ENCODE measurements around the gene CASP7.

CASP7 gene

DNA sequence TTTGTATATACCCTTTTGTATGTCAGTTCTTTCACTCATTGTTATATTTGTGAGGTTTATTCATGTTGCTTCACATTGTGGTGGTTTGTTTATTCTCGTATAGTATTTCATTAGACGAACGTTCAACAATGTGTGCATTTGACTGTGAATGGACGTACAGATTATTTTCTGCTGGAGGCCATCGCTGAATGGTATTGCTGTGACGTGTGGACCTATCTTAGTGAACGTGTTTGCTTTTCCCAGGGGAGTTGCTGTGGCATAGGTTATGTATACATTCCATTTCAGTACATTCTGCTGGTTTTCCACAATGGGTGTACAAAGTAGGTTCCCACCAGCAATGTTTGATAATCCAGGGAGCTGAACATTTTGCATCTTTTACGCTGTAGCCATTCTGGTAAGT, 40.7 kb downstream of the CASP7 start:
- DNase-seq (ENCODE audit: insufficient read length, low spot score) = no peak
- FAIRE-seq = no peak
- TF ChIP-seq, protein P1, sequence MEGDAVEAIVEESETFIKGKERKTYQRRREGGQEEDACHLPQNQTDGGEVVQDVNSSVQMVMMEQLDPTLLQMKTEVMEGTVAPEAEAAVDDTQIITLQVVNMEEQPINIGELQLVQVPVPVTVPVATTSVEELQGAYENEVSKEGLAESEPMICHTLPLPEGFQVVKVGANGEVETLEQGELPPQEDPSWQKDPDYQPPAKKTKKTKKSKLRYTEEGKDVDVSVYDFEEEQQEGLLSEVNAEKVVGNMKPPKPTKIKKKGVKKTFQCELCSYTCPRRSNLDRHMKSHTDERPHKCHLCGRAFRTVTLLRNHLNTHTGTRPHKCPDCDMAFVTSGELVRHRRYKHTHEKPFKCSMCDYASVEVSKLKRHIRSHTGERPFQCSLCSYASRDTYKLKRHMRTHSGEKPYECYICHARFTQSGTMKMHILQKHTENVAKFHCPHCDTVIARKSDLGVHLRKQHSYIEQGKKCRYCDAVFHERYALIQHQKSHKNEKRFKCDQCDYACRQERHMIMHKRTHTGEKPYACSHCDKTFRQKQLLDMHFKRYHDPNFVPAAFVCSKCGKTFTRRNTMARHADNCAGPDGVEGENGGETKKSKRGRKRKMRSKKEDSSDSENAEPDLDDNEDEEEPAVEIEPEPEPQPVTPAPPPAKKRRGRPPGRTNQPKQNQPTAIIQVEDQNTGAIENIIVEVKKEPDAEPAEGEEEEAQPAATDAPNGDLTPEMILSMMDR (IDR thresholded peaks at IDR 0.05; ENCODE audit: insufficient read depth, missing control alignments) = no peak

DNA sequence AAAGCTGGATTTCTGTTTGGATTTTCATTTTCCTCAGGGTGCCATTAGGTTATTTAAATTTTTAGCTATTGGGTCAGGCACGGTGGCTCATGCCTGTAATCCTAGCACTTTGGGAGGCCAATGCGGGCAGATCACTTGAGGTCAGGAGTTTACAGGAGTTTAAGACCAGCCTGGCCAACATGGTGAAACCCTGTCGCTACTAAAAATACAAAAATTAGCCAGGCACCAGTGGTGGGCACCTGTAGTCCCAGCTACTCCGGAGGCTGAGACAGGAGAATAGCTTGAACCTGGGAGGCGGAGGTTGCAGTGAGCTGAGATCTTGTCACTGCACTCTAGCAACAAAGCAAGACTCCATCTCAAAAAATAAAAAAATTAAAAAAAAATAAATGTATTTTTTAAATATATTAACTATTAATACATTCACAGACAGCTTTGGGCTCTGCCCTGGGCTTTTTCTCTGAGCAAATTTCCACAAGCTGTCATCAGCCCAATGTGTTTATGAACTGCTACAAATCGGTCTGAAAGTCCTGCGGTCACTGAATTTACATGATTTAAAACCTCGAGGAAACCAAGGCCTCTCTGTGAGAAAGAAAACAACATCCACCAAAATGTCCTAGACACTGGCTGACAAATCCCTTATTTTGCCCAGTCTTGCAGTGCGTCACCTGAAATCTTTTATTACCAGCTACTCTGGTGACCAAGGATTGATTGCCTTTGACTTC, 52.6 kb downstream of the CASP7 start:
- FAIRE-seq = no peak
- TF ChIP-seq, protein P1 (IDR thresholded peaks at IDR 0.05; ENCODE audit: insufficient read depth, missing control alignments) = no peak
- no peak for DNase-seq (ENCODE audit: insufficient read length, low spot score)

- TF ChIP-seq, protein P1 (IDR thresholded peaks at IDR 0.05; ENCODE audit: insufficient read depth, missing control alignments) = no peak
- DNase-seq (ENCODE audit: insufficient read length, low spot score) = no peak
- FAIRE-seq = no peak
Observed at GRCh38 chr10:113732966-113733365, 53.3 kb downstream of the CASP7 start.

DNA sequence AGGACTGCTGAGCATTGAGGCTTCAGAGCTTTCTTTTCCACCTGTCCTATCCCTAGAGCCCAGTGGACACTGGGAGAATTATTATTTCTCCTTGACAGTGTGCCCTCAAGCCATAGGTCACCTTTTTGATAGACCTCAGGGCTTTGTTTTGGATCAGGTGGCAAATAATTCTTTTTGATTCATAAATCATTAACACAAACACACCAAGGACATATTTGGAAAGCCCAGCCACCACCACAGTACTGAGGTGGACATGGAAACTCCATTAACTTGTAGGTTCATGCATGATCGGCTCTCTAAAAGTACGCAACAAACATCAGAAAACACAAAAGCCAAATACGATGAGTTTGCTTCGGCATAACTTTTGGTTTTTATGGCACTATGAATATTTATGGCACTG, 53.9 kb downstream of the CASP7 start:
- TF ChIP-seq, protein P1 (IDR thresholded peaks at IDR 0.05; ENCODE audit: insufficient read depth, missing control alignments) = no peak
- DNase-seq (ENCODE audit: insufficient read length, low spot score) (no peak), FAIRE-seq (no peak)

DNA sequence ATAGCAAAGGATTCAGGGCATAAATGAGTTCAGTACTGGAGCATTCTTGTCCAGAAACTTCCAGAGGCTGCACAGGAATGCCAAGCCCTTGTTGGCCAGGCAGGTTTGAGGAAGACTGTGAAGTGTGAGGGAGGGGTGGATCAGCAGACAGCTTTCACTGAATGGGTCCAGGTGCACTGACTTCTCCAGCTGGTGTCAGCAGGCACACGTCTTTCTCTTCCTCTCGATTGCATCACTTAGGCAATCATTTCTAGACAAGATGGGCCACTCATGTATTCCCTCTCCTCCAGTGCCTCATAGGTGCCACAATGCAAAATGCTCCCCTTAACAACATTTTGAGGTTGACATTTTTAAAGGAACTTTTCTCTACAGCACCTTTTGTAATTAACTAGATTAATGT, 56.2 kb downstream of the CASP7 start:
- TF ChIP-seq, protein P1 (IDR thresholded peaks at IDR 0.05; ENCODE audit: insufficient read depth, missing control alignments) = no peak
- DNase-seq (ENCODE audit: insufficient read length, low spot score) (no peak), FAIRE-seq (no peak)

DNA sequence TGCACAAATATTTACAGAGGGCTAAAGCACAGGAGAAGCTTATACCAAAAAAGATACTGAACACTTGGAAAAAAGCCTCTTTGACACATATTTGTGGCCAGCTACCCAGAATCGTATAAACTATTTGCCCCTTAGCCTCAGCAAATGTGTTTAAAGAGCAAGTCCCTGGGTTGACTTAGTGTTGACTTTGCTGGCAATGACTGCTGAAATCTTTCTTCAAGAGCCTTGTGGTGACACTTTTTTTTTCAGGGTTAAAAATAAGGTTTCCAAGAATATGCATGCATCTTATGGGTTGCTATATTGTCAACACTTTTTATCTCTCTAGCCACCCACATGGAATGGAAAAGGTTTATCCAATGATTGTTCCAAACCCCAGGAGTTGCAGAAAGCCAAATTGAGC, 56.9 kb downstream of the CASP7 start:
- DNase-seq (ENCODE audit: insufficient read length, low spot score) (no peak), FAIRE-seq (no peak)
- TF ChIP-seq, protein P1 (IDR thresholded peaks at IDR 0.05; ENCODE audit: insufficient read depth, missing control alignments) = no peak

DNA sequence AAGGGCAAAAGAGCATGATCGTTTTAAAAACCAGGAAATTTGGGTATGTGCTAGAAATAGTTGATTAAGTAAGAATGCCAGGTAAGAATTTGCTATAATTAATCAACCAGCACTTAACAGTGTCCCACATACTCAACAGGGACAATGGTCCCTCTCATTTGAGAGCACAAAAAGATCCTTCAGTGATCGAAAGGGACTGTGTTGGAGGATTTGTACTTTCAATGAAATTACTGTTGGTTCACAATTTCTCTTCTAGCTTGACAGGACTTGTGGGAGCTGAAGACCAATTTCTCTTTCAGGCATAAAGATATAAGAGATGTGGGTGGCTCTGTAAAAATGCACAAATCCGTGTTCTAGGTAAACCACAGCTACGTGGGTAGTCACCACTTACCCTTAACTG, 59.3 kb downstream of the CASP7 start:
- DNase-seq (ENCODE audit: insufficient read length, low spot score) (no peak), FAIRE-seq (no peak)
- TF ChIP-seq, protein P1 (IDR thresholded peaks at IDR 0.05; ENCODE audit: insufficient read depth, missing control alignments) = no peak
